HepG2 (cell line): ENCODE measurements around the gene SPINDOC. TPM values are rescaled to one million over a fixed set of nuclear protein-coding genes. Genes with fewer than 3 reads are reported as not detected.

Source experiments
- AFF4 ChIP-seq: sonication (generic); formaldehyde crosslinking; IDR thresholded peaks from 2 replicates; pipeline ENCODE4 v1.4.0; 2020; ENCODE audit warnings: missing genetic modification reagents
- HMG20B ChIP-seq: conservative IDR thresholded peaks from 2 replicates; pipeline ENCODE4 v1.6.1; 2016; ENCODE audit warnings: missing genetic modification reagents, missing compliant biosample characterization
- IRF2 ChIP-seq: IDR thresholded peaks from 2 replicates; pipeline ENCODE4 v1.6.1; 2018; ENCODE audit warnings: missing genetic modification reagents, missing compliant biosample characterization
- ISX ChIP-seq: sonication (generic); formaldehyde crosslinking; conservative IDR thresholded peaks from 2 replicates; pipeline ENCODE4 v1.5.0; 2020; ENCODE audit warnings: missing genetic modification reagents
- KLF11 ChIP-seq: IDR thresholded peaks from 2 replicates; pipeline ENCODE4 v1.6.1; 2016; ENCODE audit warnings: missing compliant biosample characterization
- NFYB ChIP-seq: sonication (generic); formaldehyde crosslinking; IDR thresholded peaks from 2 replicates; pipeline ENCODE4 v1.4.0; 2020; ENCODE audit warnings: missing genetic modification reagents
- NKX3-1 ChIP-seq: sonication (generic); formaldehyde crosslinking; IDR thresholded peaks from 2 replicates; pipeline ENCODE4 v1.5.0; 2020; ENCODE audit warnings: missing genetic modification reagents
- PHF8 ChIP-seq: sonication (generic); formaldehyde crosslinking; IDR thresholded peaks from 2 replicates; pipeline ENCODE4 v1.5.0; 2020; ENCODE audit warnings: missing genetic modification reagents
- TBX2 ChIP-seq: sonication (generic); formaldehyde crosslinking; IDR thresholded peaks from 2 replicates; pipeline ENCODE4 v1.5.0; 2020; ENCODE audit warnings: missing genetic modification reagents, mild to moderate bottlenecking, borderline replicate concordance
- TMF1 ChIP-seq: sonication (generic); formaldehyde crosslinking; IDR thresholded peaks from 2 replicates; pipeline ENCODE4 v1.8.1; 2022; ENCODE audit warnings: low read depth, missing genetic modification reagents
- ZFP82 ChIP-seq: sonication (generic); formaldehyde crosslinking; IDR thresholded peaks from 2 replicates; pipeline ENCODE4 v1.5.1; 2020; ENCODE audit warnings: mild to moderate bottlenecking, missing genetic modification reagents, borderline replicate concordance
- ZNF225 ChIP-seq: sonication (generic); formaldehyde crosslinking; IDR thresholded peaks from 2 replicates; pipeline ENCODE4 v1.4.0; 2020; ENCODE audit warnings: mild to moderate bottlenecking, missing genetic modification reagents
- ZNF567 ChIP-seq: sonication (generic); formaldehyde crosslinking; IDR thresholded peaks from 2 replicates; pipeline ENCODE4 v1.8.1; 2023; ENCODE audit warnings: mild to moderate bottlenecking, missing genetic modification reagents, borderline replicate concordance
- ZNF605 ChIP-seq: sonication (generic); formaldehyde crosslinking; IDR thresholded peaks from 2 replicates; pipeline ENCODE4 v1.8.0; 2022; ENCODE audit warnings: mild to moderate bottlenecking, missing genetic modification reagents
- ZNF788 ChIP-seq: sonication (generic); formaldehyde crosslinking; IDR thresholded peaks from 2 replicates; pipeline ENCODE4 v1.5.0; 2020; ENCODE audit warnings: mild to moderate bottlenecking, missing genetic modification reagents, borderline replicate concordance
- ZSCAN31 ChIP-seq: sonication (generic); formaldehyde crosslinking; IDR thresholded peaks from 2 replicates; pipeline ENCODE4 v1.5.0; 2020; ENCODE audit warnings: low read depth, mild to moderate bottlenecking, missing genetic modification reagents
- polyA plus RNA-seq, 8 experiments: library from polyadenylated mRNA; depleted of rRNA in 3 of 8; stranded (reverse) in 7 of 8; unstranded in 1 of 8; fragments of >200 nt; fragmentation: Illumina TruSeq in 4 of 8; extraction: Trizol in 4 of 8; gene quantifications; 2 replicates each; pipeline versions ENCODE4 v1.2.1 to v1.2.3, GENCODE V29; 2011 to 2016; ENCODE audit warnings: low read depth in 4 of 8, missing spikeins in 1 of 8, mixed read lengths in 1 of 8; ENCODE audit not compliant: insufficient read depth in 1 of 8
- total RNA-seq, 5 experiments: library from RNA; depleted of rRNA; stranded (reverse); fragments of >200 nt; fragmentation: Illumina TruSeq; extraction: Trizol; gene quantifications; 2 replicates each; pipeline ENCODE4 v1.2.3, GENCODE V29; 2016; ENCODE audit warnings: low read depth in 1 of 5
- TF ChIP-seq, protein P1 (sequence below): sonication (generic); formaldehyde crosslinking; IDR thresholded peaks from 2 replicates; pipeline ENCODE4 v1.8.0; 2022; ENCODE audit warnings: mild to moderate bottlenecking, missing genetic modification reagents; ENCODE audit not compliant: insufficient replicate concordance
- TF ChIP-seq, protein P2 (sequence below): sonication (generic); formaldehyde crosslinking; IDR thresholded peaks from 2 replicates; pipeline ENCODE4 v1.4.0; 2020; ENCODE audit warnings: missing genetic modification reagents, borderline replicate concordance
- TF ChIP-seq, protein P3 (sequence below): sonication (generic); formaldehyde crosslinking; IDR thresholded peaks from 2 replicates; pipeline ENCODE4 v1.4.0; 2020; ENCODE audit warnings: mild to moderate bottlenecking, missing genetic modification reagents

Gene SPINDOC
- total and polyA plus RNA-seq, 2 of the 13 experiments (the other 11 are each of a cell fraction or from before 2014, with no cell fraction given), result 21.4 to 29.9 TPM

DNA sequence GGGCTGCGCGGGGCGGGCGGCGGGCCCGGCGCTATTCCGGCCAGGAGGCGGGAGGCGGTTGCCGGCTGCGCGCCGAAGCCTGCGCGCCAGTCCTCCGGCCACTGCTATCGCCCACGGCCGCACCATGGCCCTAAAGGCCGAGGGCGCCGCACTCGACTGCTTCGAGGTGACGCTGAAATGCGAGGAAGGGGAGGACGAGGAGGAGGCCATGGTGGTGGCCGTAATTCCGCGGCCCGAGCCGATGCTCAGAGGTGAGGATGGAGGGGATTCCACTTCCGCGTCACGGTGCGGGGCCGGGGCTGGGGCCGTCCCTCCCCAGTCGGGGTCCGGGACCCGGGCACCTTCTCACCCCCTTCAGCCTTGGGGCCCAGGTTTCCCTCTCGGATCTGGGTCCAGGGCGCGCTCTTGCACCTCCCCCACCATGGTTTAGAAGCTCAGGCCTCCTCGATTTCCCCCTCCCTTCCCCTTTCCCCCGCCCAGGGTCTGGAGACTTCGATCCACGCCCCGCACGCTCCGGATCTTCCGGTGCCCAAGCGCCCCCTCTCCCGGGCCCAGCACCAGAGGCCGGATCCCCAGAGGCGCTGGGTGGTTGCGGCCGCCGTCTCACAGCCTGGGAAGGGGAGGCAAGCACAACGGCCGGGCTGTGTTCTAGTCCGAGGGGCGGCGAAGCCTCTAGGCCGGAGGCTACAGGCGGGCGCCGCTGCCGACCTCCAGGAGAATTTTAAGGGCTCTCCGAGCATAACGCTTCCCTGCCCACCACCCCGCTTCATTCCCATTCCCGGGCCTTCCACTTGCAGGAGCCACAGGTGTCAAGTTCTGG lies 517 bp downstream of the SPINDOC start (continued):
- TF ChIP-seq AFF4 (CRISPR knock-in tag), result no peak
- peak; percentile 65 for TF ChIP-seq TBX2 (CRISPR knock-in tag)
- no peak for TF ChIP-seq ZNF788 (CRISPR knock-in tag)
- peak; percentile 72; the same call in 1 of the 2 replicates for TF ChIP-seq PHF8 (CRISPR knock-in tag)
- no peak for TF ChIP-seq ISX
- no peak for TF ChIP-seq ZSCAN31 (CRISPR knock-in tag)
- 0 out of 2 replicates have a peak, but pooled peaks have one; percentile 27 for TF ChIP-seq HMG20B (CRISPR knock-in tag)
- TF ChIP-seq IRF2 (CRISPR knock-in tag), result peak; percentile 18; the same call in 1 of the 2 replicates
- 0 out of 2 replicates have a peak, but pooled peaks have one; percentile 37 for TF ChIP-seq ZNF567 (CRISPR knock-in tag)
- TF ChIP-seq ZNF225 (CRISPR knock-in tag), result 0 out of 2 replicates have a peak, but pooled peaks have one; percentile 42
- TF ChIP-seq, protein P1, sequence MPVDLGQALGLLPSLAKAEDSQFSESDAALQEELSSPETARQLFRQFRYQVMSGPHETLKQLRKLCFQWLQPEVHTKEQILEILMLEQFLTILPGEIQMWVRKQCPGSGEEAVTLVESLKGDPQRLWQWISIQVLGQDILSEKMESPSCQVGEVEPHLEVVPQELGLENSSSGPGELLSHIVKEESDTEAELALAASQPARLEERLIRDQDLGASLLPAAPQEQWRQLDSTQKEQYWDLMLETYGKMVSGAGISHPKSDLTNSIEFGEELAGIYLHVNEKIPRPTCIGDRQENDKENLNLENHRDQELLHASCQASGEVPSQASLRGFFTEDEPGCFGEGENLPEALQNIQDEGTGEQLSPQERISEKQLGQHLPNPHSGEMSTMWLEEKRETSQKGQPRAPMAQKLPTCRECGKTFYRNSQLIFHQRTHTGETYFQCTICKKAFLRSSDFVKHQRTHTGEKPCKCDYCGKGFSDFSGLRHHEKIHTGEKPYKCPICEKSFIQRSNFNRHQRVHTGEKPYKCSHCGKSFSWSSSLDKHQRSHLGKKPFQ, result peak; percentile 38
- no peak for TF ChIP-seq ZFP82 (CRISPR knock-in tag)
- TF ChIP-seq, protein P2, sequence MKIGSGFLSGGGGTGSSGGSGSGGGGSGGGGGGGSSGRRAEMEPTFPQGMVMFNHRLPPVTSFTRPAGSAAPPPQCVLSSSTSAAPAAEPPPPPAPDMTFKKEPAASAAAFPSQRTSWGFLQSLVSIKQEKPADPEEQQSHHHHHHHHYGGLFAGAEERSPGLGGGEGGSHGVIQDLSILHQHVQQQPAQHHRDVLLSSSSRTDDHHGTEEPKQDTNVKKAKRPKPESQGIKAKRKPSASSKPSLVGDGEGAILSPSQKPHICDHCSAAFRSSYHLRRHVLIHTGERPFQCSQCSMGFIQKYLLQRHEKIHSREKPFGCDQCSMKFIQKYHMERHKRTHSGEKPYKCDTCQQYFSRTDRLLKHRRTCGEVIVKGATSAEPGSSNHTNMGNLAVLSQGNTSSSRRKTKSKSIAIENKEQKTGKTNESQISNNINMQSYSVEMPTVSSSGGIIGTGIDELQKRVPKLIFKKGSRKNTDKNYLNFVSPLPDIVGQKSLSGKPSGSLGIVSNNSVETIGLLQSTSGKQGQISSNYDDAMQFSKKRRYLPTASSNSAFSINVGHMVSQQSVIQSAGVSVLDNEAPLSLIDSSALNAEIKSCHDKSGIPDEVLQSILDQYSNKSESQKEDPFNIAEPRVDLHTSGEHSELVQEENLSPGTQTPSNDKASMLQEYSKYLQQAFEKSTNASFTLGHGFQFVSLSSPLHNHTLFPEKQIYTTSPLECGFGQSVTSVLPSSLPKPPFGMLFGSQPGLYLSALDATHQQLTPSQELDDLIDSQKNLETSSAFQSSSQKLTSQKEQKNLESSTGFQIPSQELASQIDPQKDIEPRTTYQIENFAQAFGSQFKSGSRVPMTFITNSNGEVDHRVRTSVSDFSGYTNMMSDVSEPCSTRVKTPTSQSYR, result peak; percentile 62; the same call in 1 of the 2 replicates
- peak; percentile 56; the same call in 1 of the 2 replicates for TF ChIP-seq TMF1 (CRISPR knock-in tag)
- TF ChIP-seq, protein P3, sequence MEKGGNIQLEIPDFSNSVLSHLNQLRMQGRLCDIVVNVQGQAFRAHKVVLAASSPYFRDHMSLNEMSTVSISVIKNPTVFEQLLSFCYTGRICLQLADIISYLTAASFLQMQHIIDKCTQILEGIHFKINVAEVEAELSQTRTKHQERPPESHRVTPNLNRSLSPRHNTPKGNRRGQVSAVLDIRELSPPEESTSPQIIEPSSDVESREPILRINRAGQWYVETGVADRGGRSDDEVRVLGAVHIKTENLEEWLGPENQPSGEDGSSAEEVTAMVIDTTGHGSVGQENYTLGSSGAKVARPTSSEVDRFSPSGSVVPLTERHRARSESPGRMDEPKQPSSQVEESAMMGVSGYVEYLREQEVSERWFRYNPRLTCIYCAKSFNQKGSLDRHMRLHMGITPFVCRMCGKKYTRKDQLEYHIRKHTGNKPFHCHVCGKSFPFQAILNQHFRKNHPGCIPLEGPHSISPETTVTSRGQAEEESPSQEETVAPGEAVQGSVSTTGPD (CRISPR knock-in tag), result 0 out of 2 replicates have a peak, but pooled peaks have one; percentile 48
- 0 out of 2 replicates have a peak, but pooled peaks have one; percentile 12 for TF ChIP-seq NKX3-1 (CRISPR knock-in tag)
- 0 out of 2 replicates have a peak, but pooled peaks have one; percentile 10 for TF ChIP-seq ZNF605
- no peak for TF ChIP-seq KLF11 (CRISPR knock-in tag)
- TF ChIP-seq NFYB (CRISPR knock-in tag), result 0 out of 2 replicates have a peak, but pooled peaks have one; percentile 4
